ENCODE data around the gene TNFRSF21.
A peak's percentile ranks its signal among the peaks of the same experiment; 100 is the strongest.
"Not testable (repeated sequence)": the region's sequence is repeated elsewhere in the genome, so short reads cannot be mapped to it uniquely, and the experiment has no call there.

The TNFRSF21 gene, protein sequence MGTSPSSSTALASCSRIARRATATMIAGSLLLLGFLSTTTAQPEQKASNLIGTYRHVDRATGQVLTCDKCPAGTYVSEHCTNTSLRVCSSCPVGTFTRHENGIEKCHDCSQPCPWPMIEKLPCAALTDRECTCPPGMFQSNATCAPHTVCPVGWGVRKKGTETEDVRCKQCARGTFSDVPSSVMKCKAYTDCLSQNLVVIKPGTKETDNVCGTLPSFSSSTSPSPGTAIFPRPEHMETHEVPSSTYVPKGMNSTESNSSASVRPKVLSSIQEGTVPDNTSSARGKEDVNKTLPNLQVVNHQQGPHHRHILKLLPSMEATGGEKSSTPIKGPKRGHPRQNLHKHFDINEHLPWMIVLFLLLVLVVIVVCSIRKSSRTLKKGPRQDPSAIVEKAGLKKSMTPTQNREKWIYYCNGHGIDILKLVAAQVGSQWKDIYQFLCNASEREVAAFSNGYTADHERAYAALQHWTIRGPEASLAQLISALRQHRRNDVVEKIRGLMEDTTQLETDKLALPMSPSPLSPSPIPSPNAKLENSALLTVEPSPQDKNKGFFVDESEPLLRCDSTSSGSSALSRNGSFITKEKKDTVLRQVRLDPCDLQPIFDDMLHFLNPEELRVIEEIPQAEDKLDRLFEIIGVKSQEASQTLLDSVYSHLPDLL
- total RNA-seq, result 0 to 0.35 reads per million in 2 donors

DNA sequence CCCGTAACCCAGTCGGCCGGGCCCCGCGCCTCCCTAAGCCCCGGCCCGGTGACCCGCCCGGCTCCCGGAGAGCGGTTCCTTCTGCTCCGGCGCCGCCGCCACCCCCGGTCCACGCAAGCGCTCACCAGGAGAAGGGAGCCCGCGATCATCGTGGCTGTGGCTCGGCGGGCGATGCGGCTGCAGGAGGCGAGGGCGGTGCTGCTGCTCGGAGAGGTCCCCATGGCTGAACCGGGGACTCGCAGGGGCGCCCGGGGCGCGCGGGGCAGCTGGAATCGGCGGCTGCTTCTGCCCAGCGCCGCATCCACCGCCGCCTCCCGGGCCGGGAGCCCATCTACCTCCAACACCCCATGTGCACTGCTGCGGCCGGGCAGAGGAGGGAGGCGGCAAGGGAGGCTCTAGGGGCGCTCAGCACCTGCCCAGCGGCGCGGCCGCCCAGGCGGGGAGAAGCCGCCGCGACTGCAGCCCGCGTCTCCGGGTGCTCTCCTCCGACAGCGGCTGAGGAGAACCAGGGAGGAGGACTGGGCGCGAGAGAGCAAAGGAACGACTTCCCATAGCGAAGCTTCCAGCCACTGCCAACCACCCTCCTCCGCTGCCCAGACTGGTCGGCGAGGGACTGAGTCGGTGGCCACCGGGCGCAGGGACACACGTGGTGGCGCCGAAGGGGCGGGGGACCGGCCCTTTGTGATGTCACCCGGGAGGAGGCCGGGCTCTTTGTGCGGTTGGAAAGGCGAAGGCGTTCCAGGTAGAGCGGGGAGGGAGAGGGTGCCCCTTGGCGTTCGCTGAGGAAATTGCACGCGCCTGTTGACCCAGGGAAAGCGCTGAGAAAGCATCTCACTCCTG, at the start of gene TNFRSF21:
Gene TNFRSF21, minus strand, starts transcription at position 615 of the 840 bp plus-strand sequence. Its CDS starts 394 bp downstream, at position 221.
- peak; percentile 41 for DNase-seq

DNA sequence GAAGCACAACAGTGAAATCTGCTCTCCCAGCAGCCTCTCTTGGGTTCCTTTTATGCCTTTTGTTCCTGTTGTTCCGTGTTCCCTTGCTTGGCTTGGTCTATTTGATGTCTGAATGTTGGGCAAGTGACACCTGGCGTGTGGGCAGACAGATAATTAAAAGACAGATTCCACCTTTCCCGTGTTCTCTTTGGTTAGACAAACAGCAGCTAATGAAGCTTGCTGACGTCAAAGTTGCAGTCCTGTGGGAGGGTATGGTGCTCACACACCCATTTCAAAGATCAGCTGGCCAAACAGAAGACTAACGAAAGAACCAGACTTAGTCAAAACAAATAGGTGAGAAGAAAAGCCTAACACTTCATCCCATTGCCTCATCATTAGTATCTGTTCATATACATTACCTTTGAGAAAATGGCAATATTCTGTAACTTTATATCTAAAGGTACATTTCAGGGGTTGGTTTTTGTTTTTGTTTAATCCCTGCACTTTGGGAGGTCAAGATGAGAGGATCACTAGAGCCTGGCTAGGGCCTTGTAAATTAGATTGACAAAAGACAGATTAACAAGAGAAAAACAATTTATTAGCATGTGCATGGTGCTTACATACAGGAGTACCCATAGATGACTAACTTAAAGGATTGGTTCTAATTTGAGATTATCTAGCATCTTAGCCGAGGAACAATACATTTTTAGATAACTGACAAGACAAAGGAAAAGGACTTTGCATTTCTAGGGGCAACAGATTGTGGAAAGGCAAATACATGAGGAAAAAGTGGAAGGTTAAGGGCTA, 48.9 kb upstream of the TNFRSF21 start:
- DNase-seq, result no peak

DNA sequence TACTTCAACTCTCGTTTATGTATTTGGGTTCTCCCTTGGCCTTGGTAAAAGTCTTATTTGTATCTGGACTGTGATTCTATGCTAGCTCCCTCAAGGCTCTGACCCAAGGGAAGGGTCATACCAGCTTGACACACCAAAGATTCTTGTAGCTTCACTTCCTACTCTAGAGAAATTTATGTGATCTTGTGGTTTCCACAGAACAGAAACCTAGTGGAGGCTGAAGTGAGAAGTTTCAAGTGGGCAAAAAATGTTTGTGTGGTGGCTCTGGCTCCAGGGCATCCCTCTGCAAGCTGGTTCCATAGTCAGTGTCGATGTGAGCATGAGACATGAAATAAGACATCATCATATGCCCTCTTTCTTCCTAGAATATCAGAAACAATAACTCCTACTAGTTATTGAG, 48.1 kb upstream of the TNFRSF21 start:
- DNase-seq, result no peak

DNA sequence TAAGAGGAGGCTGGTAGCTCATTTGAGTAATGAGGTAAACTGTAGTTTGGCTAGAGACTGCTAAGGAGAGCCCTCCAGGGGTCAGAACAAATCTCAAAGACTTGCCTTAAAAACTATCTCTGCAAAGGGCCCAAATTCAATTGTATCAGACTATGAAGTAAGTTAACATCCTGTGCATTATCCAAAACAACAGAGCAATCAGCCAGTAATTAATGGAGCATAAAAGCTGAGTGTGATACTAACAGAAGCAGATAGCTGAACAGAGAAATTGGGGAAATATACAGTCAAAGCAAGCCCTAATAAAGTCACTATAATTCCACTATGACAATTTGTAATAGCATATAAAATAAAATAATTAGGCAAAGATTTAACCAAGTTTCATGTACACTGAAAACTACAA, 45.8 kb upstream of the TNFRSF21 start:
- DNase-seq, result no peak

DNA sequence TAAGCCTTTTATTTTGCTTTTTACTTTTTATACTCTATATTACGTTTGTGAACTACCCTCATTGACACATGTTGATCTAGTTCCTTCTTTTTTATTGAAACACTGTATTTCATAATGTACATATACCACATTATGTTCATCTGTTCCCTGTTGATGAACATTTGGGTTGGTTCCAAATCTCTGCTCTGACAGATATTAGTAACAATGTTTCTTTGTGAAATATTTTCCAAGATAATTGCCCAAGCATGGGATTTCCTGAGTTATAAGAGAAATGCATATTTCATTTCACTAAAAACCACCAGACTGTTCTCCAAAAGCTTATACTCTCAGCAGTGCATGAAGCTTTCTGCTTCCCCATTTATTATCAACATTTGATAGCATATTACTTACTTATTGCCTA, 44.2 kb upstream of the TNFRSF21 start:
- DNase-seq, result no peak

DNA sequence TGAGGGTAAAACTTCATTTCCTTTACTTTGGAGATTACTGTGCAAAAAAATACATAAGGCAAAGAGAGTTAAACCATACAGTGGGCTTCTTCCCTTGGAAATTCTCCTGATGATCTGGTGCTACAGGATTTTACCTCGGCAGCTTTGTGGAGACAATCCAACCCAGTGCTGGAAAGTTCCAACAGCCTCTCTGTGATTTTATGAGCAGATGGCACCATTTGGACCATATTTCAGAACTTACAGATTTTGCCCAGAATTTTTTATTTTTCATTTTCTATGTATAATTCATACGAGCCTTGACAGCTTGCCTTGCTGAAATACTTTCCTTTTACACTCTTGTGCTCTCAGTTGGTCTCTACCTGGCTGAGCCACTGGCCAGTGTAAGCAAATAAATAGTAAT, 43.3 kb upstream of the TNFRSF21 start:
- DNase-seq, result no peak

DNA sequence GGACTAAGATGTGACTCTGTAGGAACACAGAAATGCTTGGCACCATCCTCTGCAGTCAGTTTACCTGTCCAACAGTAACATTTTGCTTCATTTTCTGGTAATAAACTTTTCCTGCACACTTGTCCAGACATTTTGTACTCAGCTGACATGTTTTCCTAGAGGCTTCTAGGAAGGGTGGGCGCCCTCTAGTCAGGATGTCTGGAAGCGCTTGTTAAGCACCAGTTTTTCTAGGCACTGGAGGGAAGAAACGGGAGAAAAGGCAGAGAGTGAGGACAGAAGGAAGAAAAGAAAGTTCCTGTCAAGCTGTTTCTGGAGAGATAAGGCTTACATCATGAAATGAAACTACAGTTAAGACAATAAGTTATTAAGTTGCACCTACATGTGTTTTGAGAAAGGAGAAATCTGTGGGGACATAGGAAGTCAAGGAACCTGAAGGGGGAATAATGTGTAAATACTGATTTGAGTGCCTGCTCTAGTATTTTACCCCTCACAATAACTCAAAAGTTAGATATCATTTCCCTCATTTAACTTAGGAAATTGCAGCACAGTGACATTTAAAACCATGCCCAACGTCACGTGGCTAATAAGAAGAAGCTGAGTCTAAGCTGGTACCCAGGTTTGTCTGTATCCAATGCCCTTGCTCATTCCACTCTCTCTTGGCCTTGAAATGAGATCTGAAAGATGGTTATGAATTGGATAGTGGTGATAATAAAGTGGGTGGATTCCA, 42.7 kb upstream of the TNFRSF21 start:
- DNase-seq, result no peak

DNA sequence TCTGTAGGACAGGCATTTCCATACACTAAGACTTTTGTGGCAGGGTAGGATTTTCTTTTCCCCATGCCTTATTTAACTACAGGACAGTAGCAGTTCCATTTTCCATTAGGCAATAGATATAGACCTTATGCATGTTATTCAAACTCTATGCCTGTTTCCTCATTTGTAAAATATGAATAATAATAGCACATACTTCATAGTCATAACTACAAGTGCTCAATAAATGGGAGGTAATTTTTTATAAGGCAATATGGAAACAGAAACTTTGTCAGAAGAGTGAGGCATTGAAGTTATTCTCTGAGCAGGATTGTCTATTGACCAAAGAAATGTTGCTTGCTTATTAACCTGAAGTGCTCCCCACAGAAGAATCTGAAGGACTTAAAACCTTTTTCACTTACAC, 41.9 kb upstream of the TNFRSF21 start:
- no peak for DNase-seq

DNA sequence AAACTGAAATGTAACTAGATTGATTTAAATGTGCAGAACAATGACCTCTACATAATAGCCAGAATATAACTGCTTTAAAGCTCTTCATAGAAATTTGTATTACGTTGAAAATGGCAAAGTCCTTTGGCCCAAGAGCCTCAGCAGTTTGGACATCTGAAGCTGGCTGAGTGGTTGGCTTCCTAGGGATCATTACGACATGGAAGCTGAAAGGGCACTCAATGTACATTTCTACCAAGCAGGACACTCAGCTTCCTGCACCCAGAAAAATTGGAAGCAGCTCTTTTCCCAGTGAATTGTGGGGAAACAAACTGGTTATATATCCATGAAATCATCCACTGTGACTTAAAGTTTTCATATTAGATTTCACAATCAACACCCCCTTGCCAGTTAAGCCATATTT, 40.2 kb upstream of the TNFRSF21 start:
- DNase-seq, result no peak

DNA sequence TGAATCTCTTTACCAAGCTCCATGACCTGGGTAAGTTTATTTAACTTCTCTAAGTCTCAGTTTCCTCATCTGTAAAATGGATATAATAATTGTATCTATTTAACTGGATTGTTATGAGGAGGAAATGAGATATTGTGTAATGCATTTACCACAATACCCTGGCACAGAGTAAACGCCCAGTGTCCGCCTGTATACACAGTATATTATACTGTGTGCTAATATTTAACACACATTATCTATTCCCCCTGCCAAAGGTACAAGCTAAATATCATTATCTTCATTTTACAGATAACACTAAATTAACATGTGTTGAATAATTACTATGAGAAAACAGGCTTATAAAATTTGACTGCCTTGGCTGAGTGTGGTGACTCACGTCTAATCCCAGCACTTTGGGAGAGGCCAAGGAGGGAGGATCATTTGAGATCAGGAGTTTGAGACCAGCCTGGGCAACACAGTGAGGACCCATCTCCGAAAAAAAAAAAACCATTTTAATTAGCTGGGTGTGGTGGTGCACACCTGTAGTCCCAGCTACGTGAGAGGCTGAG, 38.7 kb upstream of the TNFRSF21 start:
- DNase-seq, result no peak

DNA sequence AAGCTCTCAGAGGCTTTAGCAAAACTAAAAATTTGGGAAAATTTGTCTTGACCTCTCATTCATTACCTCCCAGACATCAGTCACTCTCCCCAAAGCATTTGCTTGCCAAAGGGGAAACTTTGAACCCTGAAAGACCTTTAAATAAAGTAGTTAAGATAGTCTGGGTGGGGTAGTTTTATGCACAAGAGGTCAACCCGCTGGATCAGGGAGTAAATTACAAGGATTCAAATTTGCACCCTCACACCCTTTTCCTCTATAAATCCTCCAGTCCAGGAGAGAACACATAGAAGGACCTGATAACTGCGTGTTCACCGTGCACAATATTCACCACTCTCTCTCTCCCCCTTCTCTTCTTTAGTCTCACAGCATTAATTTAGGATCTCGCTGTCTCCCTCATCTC, 36.1 kb upstream of the TNFRSF21 start:
- DNase-seq, result no peak

DNA sequence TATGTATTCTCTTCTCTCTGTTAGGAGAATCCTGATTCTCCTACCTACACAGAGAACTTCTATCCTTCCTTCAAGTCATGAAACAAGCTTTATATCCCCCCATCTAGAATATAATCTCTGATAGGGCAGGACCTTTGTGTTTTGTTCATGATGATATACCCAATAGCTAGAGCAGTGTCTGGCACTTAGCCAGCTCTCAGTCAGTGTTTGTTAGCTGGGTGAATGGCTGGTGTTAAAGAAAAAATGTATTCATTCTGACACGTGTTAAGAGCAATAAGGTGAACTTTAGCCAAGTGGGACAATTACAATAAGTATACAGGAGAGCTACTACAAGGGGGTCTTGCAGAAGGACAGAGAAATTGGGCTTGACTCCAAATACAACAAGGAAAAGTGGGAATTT, 34.3 kb upstream of the TNFRSF21 start:
- no peak for DNase-seq

DNA sequence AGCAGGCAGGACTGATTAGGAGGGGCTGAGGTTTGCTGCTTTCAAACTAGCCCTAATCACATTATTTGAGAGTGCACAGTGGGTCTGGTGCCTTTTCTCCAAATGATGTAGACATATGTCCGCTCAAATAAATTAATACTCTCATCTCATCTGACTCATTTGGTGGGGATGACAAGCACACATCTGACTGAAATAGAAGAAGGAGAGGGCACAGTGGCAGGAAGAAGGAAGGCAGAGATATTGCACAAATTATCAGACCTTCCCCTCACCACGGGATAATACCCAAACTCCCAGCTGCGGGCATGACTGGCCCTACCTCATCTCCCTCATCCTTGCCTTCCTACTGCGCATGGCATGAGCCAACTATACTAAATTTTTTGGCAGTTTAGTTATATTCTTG, 33.9 kb upstream of the TNFRSF21 start:
- no peak for DNase-seq

DNA sequence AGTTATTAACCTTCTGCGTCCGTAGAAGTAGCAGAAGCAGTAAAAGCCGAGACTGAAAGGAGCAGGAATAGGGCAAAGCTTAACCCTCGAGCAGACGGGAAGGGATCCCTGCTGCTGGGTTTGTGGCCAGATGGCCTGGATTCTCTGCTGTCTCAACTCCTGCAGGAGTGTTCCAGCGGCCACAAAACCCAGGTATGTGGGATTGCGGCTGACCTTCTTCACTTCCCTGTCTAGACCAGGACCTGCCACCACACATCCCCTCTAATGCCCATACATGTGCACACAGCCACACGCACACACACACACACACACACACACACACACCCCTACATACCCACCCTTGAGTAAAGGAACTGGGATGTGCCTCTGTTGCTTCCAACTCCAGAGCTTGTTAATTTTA, 33.1 kb upstream of the TNFRSF21 start:
- no peak for DNase-seq

DNA sequence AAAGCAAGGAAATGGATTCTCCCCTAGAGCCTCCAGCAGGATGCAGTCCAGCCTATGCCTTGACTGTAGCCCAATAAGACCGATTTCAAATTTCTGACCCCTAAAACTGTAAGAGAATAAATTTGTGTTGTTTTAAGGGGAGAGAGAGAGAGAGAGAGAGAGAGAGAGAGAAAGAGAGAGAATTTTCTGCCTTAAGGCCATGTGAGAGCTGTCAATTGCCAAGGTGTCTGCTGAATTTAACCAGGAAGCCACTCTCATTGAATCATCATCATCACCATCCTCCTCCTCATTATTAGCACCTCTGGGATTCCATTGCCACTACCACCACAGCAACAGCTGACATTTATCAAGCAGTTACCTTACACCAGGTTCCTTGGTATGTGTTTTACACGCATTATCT, 27.8 kb upstream of the TNFRSF21 start:
- DNase-seq, result no peak

DNA sequence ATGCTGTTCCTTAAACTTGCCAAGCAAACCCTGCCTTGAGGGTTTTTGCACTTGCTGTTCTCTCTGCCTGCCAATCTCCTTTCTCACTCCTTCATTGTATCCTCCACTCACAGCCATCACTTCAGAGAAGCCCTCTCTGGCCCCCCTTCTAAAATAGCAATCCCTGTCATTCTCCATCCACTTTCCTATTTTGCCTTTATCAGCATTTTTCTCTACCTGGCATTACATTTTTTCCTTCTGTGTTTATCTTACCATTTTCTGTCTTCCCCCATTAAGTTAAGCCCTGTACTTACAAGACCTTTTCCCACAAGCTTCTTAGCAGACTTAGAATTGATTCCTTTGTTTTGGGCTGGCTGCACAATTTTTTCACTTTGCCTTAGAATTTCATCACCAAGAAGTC, 26.6 kb upstream of the TNFRSF21 start:
- no peak for DNase-seq

DNA sequence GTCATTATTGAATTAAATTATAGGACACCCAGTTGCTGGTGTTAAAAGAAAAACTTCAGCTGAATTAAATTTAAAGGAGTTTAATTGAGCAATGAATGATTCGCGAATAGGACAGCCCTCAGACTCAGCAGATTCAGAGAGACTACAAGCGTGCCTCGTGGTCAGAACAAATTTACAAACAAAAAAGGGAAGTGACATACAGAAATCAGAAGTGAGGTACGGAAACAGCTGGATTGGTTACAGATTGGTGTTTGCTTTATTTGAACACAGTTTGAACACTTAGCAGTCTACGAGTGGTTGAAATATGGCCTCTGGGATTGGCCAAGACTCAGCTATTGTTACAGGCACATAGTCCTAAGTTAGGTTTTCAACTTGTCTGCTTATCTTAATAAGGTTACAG, 25.8 kb upstream of the TNFRSF21 start:
- no peak for DNase-seq

DNA sequence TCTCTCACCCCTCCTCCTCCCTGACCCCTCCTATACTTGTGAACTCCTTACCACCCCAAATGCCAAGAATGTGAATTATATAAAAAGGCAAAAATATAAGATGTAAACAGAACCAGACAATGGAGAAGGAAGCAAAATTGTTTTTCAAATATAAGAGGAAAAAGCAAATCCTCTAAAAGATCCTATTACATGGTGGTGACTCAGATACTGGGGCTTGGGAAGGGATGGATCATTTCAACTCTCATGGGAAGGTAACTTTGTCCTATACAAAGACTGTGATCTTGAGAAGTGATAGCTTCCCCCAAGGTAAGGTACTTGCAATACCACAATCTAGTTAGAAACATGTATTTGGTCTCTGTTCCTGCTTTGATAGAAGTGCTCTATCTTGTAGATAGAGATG, 24.6 kb upstream of the TNFRSF21 start:
- no peak for DNase-seq

DNA sequence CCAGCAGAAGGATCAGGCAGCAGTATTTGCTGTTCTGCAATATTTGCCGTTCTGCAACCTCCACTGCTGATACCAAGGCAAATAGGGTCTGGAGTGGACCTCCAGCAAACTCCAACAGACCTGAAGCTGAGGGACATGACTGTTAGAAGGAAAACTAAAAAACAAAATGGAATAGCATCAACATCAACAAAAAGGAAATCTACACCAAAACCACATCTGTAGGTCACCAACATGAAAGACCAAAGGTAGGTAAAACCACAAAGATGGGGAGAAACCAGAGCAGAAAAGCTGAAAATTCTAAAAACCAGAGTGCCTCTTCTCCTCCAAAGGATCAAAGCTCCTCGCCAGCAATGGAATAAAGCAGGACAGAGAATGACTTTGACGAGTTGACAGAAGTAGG, 18.9 kb upstream of the TNFRSF21 start:
- DNase-seq, result not testable (repeated sequence)

DNA sequence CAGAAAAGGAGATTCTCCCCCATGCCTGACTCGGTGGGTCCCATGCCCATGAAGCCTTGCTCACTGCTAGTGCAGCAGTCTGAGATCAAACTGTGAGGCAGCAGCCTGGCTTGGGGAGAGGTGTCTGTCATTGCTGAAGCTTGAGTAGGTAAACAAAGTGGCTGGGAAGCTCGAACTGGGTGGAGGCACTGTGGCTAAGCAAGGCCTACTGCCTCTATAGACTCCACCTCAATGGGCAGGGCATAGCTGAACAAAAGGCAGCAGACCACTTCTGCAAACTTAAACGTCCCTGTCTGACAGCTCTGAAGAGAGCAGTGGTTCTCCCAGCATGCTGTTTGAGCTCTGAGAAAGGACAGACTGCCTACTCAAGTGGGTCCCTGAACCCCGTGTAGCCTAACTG, 18.4 kb upstream of the TNFRSF21 start:
- not testable (repeated sequence) for DNase-seq

DNA sequence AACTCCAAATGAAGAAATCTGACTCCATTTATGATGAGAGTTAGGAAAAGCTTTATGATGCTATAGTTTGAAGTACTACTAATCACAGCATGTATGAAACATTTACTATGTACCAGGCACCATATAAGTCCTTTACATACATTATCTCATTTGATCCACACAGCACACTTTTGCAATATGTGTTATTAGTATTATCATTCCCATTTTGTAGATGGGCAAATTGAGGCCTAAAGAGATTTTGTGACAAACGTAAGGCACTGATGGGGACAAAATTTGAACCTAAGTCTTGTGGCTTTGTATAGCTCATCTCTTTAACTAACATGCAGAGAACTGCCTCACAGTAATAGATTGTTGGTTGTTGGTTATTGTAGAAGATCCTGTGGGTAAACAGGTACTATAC, 14.2 kb upstream of the TNFRSF21 start:
- no peak for DNase-seq

DNA sequence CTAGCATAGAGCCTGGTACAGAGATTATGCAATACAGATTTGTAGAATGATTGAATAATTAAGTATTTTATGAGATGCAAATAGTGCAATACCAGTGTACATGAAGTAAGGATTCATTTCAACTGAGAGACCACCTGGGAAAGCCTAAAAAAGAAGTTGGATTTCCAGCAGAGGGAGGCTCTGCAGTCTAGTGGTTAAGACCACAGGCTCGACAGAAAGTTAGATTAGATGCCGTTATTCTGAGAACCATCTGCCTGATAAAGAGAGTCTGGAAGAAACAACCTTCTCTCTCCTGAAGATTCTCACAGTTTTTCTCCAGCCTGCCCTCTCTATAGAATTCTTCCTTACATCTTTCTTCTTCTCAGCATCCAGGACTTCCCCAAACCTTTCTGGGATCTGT, 13.6 kb upstream of the TNFRSF21 start:
- DNase-seq, result no peak

Data from T-helper 9 cell (primary cell).